H9 (cell line): Measurements from ENCODE around the gene MLYCD. TPM values are rescaled to one million over a fixed set of nuclear protein-coding genes. Genes with fewer than 3 reads are reported as not detected.

Experiments
- DNase-seq: peaks from one replicate; pipeline ENCODE4 v3.0.0-alpha.2; 2017
- H2AFZ ChIP-seq: one replicate; pipeline ENCODE4 v1.6.1; 2013; ENCODE audit warnings: mild to moderate bottlenecking, low read length, control low read depth, moderate library complexity
- H2AK5ac ChIP-seq: 2 replicates; pipeline ENCODE4 v1.6.1; 2013; ENCODE audit warnings: low read length, control low read depth, mixed read lengths; ENCODE audit not compliant: insufficient read length
- H2BK120ac ChIP-seq: one replicate; pipeline ENCODE4 v1.6.1; 2013; ENCODE audit warnings: low read depth, mild to moderate bottlenecking, low read length, control low read depth, inconsistent platforms; ENCODE audit not compliant: poor library complexity, severe bottlenecking
- H2BK12ac ChIP-seq: 2 replicates; pipeline ENCODE4 v1.6.1; 2013; ENCODE audit warnings: low read length, control low read depth, mixed read lengths, low read depth; ENCODE audit not compliant: insufficient read length
- H2BK15ac ChIP-seq: 2 replicates; pipeline ENCODE4 v1.6.1; 2013; ENCODE audit warnings: low read depth, low read length, control low read depth
- H2BK20ac ChIP-seq: one replicate; pipeline ENCODE4 v1.6.1; 2013; ENCODE audit warnings: low read depth, mild to moderate bottlenecking, low read length, control low read depth, inconsistent platforms; ENCODE audit not compliant: poor library complexity, severe bottlenecking
- H2BK5ac ChIP-seq: 2 replicates; pipeline ENCODE4 v1.6.1; 2013; ENCODE audit warnings: low read length, control low read depth, mixed read lengths; ENCODE audit not compliant: insufficient read length
- H3K14ac ChIP-seq: 2 replicates; pipeline ENCODE4 v1.6.1; 2013; ENCODE audit warnings: low read length, control low read depth; ENCODE audit not compliant: insufficient read depth
- H3K18ac ChIP-seq: 2 replicates; pipeline ENCODE4 v1.6.1; 2013; ENCODE audit warnings: low read depth, mild to moderate bottlenecking, mixed read lengths, low read length, control low read depth; ENCODE audit not compliant: insufficient read length
- H3K23ac ChIP-seq: 2 replicates; pipeline ENCODE4 v1.6.1; 2013; ENCODE audit warnings: low read length, control low read depth, mixed read lengths, low read depth; ENCODE audit not compliant: insufficient read length
- H3K23me2 ChIP-seq: 2 replicates; pipeline ENCODE4 v1.6.1; 2013; ENCODE audit warnings: low read depth, mild to moderate bottlenecking, mixed read lengths, low read length, control low read depth; ENCODE audit not compliant: insufficient read length, poor library complexity, severe bottlenecking
- H3K27ac ChIP-seq: 2 replicates; pipeline ENCODE4 v1.5.1; 2013; ENCODE audit warnings: low read length, control low read depth, mixed read lengths, low read depth; ENCODE audit not compliant: insufficient read length
- H3K27me3 ChIP-seq: 2 replicates; pipeline ENCODE4 v1.6.1; 2013; ENCODE audit warnings: low read length, control low read depth, inconsistent platforms; ENCODE audit not compliant: insufficient read depth
- H3K4ac ChIP-seq: 2 replicates; pipeline ENCODE4 v1.6.1; 2013; ENCODE audit warnings: low read depth, mild to moderate bottlenecking, control low read depth, inconsistent platforms, low read length, moderate library complexity
- H3K4me1 ChIP-seq: 2 replicates; pipeline ENCODE4 v1.6.1; 2013; ENCODE audit warnings: low read length, control low read depth, inconsistent platforms; ENCODE audit not compliant: insufficient read depth
- H3K4me2 ChIP-seq: 2 replicates; pipeline ENCODE4 v1.6.1; 2013; ENCODE audit warnings: low read length, control low read depth, mixed read lengths; ENCODE audit not compliant: insufficient read length, insufficient read depth
- H3K56ac ChIP-seq: 2 replicates; pipeline ENCODE4 v1.6.1; 2013; ENCODE audit warnings: low read depth, mild to moderate bottlenecking, mixed read lengths, low read length, control low read depth; ENCODE audit not compliant: insufficient read length
- H3K79me1 ChIP-seq: 2 replicates; pipeline ENCODE4 v1.6.1; 2013; ENCODE audit warnings: low read depth, mild to moderate bottlenecking, moderate library complexity, low read length, control low read depth, inconsistent platforms; ENCODE audit not compliant: insufficient read depth, poor library complexity, severe bottlenecking
- H3K79me2 ChIP-seq: 2 replicates; pipeline ENCODE4 v1.6.1; 2013; ENCODE audit warnings: low read length, control low read depth, inconsistent platforms; ENCODE audit not compliant: insufficient read depth
- H3K9ac ChIP-seq: 2 replicates; pipeline ENCODE4 v1.6.1; 2013; ENCODE audit warnings: low read length, control low read depth, mixed read lengths; ENCODE audit not compliant: insufficient read length; ENCODE audit errors: extremely low read depth
- H3K9me3 ChIP-seq: one replicate; pipeline ENCODE4 v1.6.1; 2013; ENCODE audit warnings: low read depth, low read length, inconsistent platforms; ENCODE audit not compliant: control insufficient read depth
- H3T11ph ChIP-seq: one replicate; pipeline ENCODE4 v1.6.1; 2013; ENCODE audit warnings: mild to moderate bottlenecking, low read length, control low read depth, inconsistent platforms
- H4K20me1 ChIP-seq: one replicate; pipeline ENCODE4 v1.6.1; 2013; ENCODE audit not compliant: control insufficient read depth, insufficient read length, insufficient read depth
- H4K5ac ChIP-seq: 2 replicates; pipeline ENCODE4 v1.6.1; 2013; ENCODE audit warnings: low read depth, mild to moderate bottlenecking, mixed read lengths, low read length, control low read depth; ENCODE audit not compliant: insufficient read length
- H4K8ac ChIP-seq: replicated peaks from 2 replicates; pipeline ENCODE4 v1.6.1; 2013; ENCODE audit warnings: low read length, control low read depth, mixed read lengths, low read depth; ENCODE audit not compliant: insufficient read length
- H4K91ac ChIP-seq: 2 replicates; pipeline ENCODE4 v1.6.1; 2013; ENCODE audit warnings: low read depth, mild to moderate bottlenecking, moderate library complexity, mixed read lengths, low read length, control low read depth; ENCODE audit not compliant: insufficient read length
- H3K27ac Mint-ChIP-seq, 3 experiments: 2 replicates in 2 of 3; 3 replicates in 1 of 3; pipeline ENCODE4 v1.8.0; 2020 to 2021; ENCODE audit warnings: mixed read lengths in 3 of 3, mild to moderate bottlenecking in 1 of 3, moderate library complexity in 1 of 3
- H3K27me3 Mint-ChIP-seq: 2 replicates; pipeline ENCODE4 v1.8.0; 2021; ENCODE audit warnings: low read depth, mild to moderate bottlenecking, moderate library complexity, mixed read lengths
- H3K36me3 Mint-ChIP-seq, 3 experiments: 2 replicates in 2 of 3; 3 replicates in 1 of 3; pipeline ENCODE4 v1.8.0; 2020 to 2021; ENCODE audit warnings: low read depth in 3 of 3, mixed read lengths in 3 of 3; ENCODE audit not compliant: insufficient read depth in 1 of 3
- H3K4me1 Mint-ChIP-seq, 2 experiments: 2 replicates each; pipeline ENCODE4 v1.8.0; 2020; ENCODE audit warnings: mixed read lengths in 2 of 2
- H3K4me3 Mint-ChIP-seq, 2 experiments: 2 replicates in 1 of 2; 3 replicates in 1 of 2; pipeline ENCODE4 v1.8.0; 2020 to 2021; ENCODE audit warnings: mild to moderate bottlenecking in 2 of 2, mixed read lengths in 2 of 2, moderate library complexity in 1 of 2
- H3K9me3 Mint-ChIP-seq, 2 experiments: 2 replicates in 1 of 2; 3 replicates in 1 of 2; pipeline ENCODE4 v1.8.0; 2020; ENCODE audit warnings: mild to moderate bottlenecking in 2 of 2, mixed read lengths in 2 of 2, moderate library complexity in 1 of 2
- CTCF ChIP-seq: fragments of 200-600 bp; sonication (generic); conservative IDR thresholded peaks from 3 replicates; pipeline ENCODE4 v1.8.0; 2021; ENCODE audit warnings: antibody characterized with exemption, mild to moderate bottlenecking
- WGBS: extraction: QIAGEN DNeasy Blood & Tissue Kit; methylation state at CpG from one replicate; pipeline ENCODE4 v1.1.7; 2013; ENCODE audit warnings: missing lambda C conversion rate, low lambda C conversion rate, mixed read lengths; ENCODE audit not compliant: insufficient read length; ENCODE audit errors: extremely low coverage; 5-methylcytosine and 5-hydroxymethylcytosine counted together
- total RNA-seq: library from RNA; stranded (reverse); gene quantifications from 2 replicates; pipeline ENCODE4 v1.2.1, GENCODE V29; 2021

MLYCD gene
- total RNA-seq, 1 experiment from 2014 or later, result 7.1 TPM

DNA sequence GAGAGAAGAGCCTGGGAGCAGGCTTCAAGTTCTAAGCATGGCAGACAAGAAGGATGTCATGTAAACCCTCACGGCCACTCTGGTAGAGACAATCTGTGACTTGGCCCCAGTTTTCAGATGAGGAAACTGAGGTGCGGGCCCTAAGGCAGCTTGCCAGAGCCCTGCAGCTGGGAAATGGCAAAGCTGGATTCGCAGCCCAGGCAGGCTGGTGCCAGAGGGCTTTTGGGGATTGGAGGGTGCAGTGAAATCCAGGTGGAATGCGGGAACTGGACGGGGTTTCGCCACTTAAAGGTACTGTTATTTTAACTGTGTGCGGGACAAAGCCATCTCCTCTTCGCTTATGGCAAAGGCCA, 53.6 kb downstream of the MLYCD start:
- Histone ChIP-seq H4K8ac (no peak overlapping the region), H2AFZ (no peak overlapping the region), H2BK12ac (no peak overlapping the region), H3K79me1 (no peaks in the 10 kb centered on the region), H3K9ac (no peak overlapping the region), H3K14ac (no peak overlapping the region), H3K27me3 (no peaks in the 10 kb centered on the region), H3T11ph (no peak overlapping the region), H3K23me2 (no peaks in the 10 kb centered on the region), H2BK20ac (no peak overlapping the region), H2BK15ac (no peak overlapping the region), H3K4me2 (no peak overlapping the region), H3K9me3 (no peaks in the 10 kb centered on the region), H4K20me1 (no peaks in the 10 kb centered on the region), H3K56ac (no peak overlapping the region), H3K23ac (no peak overlapping the region), H2BK5ac (no peak overlapping the region), H4K91ac (no peak overlapping the region), H3K4ac (no peak overlapping the region), H3K18ac (no peak overlapping the region), H2BK120ac (no peak overlapping the region), H3K4me1 (no peaks in the 10 kb centered on the region), H4K5ac (no peak overlapping the region), H3K79me2 (no peaks in the 10 kb centered on the region), H2AK5ac (no peak overlapping the region), H3K27ac (no peak overlapping the region)
- peaks cover 4% of the 10 kb centered on the region; the same call in 1 of the 2 replicates for H3K27me3 Mint-ChIP-seq
- DNase-seq, result no peak
- no peaks in the 10 kb centered on the region; a peak in 2 of 5 replicates for H3K9me3 Mint-ChIP-seq
- H3K36me3 Mint-ChIP-seq, result no peaks in the 10 kb centered on the region
- peaks cover 10 to 14% of the 10 kb centered on the region in 2 experiments for H3K4me1 Mint-ChIP-seq
- TF ChIP-seq CTCF, result no peak
- WGBS, result no CpG with 5 or more reads among the region's 8 CpGs
- peak overlapping the region in 1 of 2 experiments; percentile 20; a peak in 2 of 5 replicates for H3K4me3 Mint-ChIP-seq
- no peak overlapping the region for H3K27ac Mint-ChIP-seq
